Upper lobe of right lung (tissue), 1 donor: ENCODE results near the gene WWP2. TPM values are rescaled to one million over a fixed set of nuclear protein-coding genes. Genes with fewer than 3 reads are reported as not detected.

Source experiments
- ATAC-seq: fragments of 200-7000 bp; cut with Tn5 transposase; one replicate; pipeline ENCODE4 v1.9.1; 2020; ENCODE audit warnings: mild to moderate bottlenecking, moderate library complexity
- DNase-seq: peaks from one replicate; pipeline ENCODE4 v3.0.0-alpha.2; 2020
- H3K27ac ChIP-seq: fragments of 200-600 bp; one replicate; pipeline ENCODE4 v1.8.0; 2022
- H3K27me3 ChIP-seq: fragments of 200-600 bp; one replicate; pipeline ENCODE4 v1.8.0; 2022; ENCODE audit warnings: mild to moderate bottlenecking
- H3K36me3 ChIP-seq: fragments of 200-600 bp; one replicate; pipeline ENCODE4 v1.8.0; 2022
- H3K4me1 ChIP-seq: fragments of 200-600 bp; one replicate; pipeline ENCODE4 v1.8.0; 2022
- H3K4me3 ChIP-seq: fragments of 200-600 bp; one replicate; pipeline ENCODE4 v1.8.0; 2022; ENCODE audit warnings: mild to moderate bottlenecking
- H3K9me3 ChIP-seq: fragments of 200-600 bp; one replicate; pipeline ENCODE4 v1.8.0; 2022
- intact Hi-C: fragments of 100-400 bp; cut with DNase I; formaldehyde crosslinking; loops from one replicate; pipeline ENCODE4 v1.11.0; 2022
- total RNA-seq: library from RNA; stranded (reverse); fragmentation: NEBNext Ultra II Directional; extraction: Animal tissue kit (Norgen Biotek cat#: 25700); gene quantifications from one replicate; pipeline ENCODE4 v1.2.1, GENCODE V29; 2021
- TF ChIP-seq, protein P1 (sequence below): fragments of 200-600 bp; IDR thresholded peaks from one replicate; pipeline ENCODE4 v1.8.0; 2022; ENCODE audit warnings: antibody characterized with exemption
- donor health status: DM: no; HTN: yes; CAD: no; lungs with severe emphysema.

The WWP2 gene
- total RNA-seq, 1 donor from 2014 or later: 71.9 TPM

DNA sequence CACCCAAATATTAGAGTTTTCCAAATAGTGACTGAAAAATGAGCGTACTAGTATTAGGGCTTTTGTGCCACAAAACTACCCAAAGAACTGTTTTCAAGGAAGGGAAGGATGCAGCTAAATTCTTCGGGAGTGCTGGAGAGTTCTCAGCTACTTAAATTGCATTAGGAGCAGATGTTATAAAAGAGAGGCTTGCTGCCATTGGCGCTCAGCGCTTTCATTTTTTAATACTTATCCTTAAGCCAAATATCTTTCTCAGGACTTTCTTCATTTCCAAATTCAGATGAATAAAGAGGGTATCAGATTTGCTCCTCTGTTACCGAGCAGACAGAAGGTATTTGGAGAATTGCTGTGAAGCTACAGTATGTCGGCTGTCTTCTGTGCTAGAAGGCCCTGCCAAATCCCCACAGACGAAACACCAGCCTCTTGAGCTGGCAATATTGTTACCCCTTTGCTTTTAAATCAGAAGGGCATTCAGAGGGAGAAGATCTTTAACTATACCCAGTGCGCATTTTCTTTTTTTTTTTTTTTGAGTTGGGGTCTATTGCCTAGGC, 141.8 kb downstream of the WWP2 start:
- H3K9me3 ChIP-seq: no peaks in the 10 kb centered on the region
- H3K4me3 ChIP-seq: no peak overlapping the region
- no peak for DNase-seq
- no peaks in the 10 kb centered on the region for H3K4me1 ChIP-seq
- ATAC-seq: no peak
- TF ChIP-seq, protein P1, sequence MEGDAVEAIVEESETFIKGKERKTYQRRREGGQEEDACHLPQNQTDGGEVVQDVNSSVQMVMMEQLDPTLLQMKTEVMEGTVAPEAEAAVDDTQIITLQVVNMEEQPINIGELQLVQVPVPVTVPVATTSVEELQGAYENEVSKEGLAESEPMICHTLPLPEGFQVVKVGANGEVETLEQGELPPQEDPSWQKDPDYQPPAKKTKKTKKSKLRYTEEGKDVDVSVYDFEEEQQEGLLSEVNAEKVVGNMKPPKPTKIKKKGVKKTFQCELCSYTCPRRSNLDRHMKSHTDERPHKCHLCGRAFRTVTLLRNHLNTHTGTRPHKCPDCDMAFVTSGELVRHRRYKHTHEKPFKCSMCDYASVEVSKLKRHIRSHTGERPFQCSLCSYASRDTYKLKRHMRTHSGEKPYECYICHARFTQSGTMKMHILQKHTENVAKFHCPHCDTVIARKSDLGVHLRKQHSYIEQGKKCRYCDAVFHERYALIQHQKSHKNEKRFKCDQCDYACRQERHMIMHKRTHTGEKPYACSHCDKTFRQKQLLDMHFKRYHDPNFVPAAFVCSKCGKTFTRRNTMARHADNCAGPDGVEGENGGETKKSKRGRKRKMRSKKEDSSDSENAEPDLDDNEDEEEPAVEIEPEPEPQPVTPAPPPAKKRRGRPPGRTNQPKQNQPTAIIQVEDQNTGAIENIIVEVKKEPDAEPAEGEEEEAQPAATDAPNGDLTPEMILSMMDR: no peak
- H3K36me3 ChIP-seq: peaks cover 22% of the 10 kb centered on the region
- intact Hi-C loops: no loop called here
- no peaks in the 10 kb centered on the region for H3K27me3 ChIP-seq
- no peak overlapping the region for H3K27ac ChIP-seq

DNA sequence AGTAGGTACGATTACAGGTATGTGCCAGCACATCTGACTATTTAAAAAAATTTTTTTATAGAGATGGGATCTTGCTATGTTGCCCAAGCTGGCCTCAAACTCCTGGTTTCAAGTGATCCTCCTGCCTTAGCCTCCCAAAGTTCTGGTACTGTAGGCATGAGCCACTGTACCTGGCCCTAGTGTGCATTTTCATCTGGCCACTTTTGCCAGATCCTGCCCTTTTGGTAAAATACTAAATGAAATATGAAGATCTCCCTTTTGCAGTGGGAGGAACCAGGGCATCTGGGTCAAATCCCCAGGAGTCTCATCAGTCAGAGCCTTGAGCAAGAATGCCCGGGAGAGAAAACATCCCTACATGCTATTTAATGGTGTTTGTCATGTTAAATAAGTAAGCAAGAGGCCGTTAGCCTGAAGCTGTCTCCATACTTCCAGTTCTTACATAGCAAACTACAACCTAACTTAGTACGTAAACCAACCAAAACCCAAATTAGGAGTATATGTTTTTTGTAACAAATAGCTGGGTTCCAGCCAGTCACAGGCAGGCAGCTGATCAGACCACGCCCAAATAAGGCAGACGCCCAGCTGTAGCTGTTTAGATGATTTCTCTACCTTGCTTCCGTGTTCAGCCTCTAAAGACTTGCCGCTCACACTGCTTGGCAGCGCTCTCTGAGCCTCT, 142.5 kb downstream of the WWP2 start:
- peak; percentile 74 for ATAC-seq
- no peak for DNase-seq
- Histone ChIP-seq H3K36me3 (peaks cover 29% of the 10 kb centered on the region), H3K4me3 (no peak overlapping the region), H3K9me3 (no peaks in the 10 kb centered on the region), H3K27ac (no peak overlapping the region), H3K4me1 (no peaks in the 10 kb centered on the region), H3K27me3 (no peaks in the 10 kb centered on the region)
- intact Hi-C loops: no loop called here
- TF ChIP-seq, protein P1: no peak

DNA sequence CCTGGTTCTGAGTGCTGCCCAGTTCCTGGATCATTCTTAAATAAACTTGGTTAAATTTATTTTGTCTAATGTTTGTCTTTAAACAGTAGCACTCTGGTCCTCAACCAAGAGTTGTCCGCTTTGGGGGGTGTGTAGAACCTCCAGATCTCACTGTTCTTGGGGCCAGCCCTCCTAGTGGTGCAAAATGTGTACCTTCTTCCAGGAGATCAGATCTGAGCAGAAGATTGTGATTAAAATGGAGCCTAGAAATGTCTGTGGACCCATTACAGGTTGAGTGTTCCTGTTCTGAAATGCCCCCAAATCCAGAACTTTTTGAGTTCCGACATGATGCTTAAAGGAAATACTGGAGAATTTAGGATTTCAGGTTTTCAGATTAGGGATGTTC, 143.0 kb downstream of the WWP2 start:
- H3K27ac ChIP-seq: no peak overlapping the region
- H3K4me3 ChIP-seq: no peak overlapping the region
- TF ChIP-seq, protein P1: no peak
- no peaks in the 10 kb centered on the region for H3K9me3 ChIP-seq
- intact Hi-C loops: no loop called here
- ATAC-seq: no peak
- H3K27me3 ChIP-seq: no peaks in the 10 kb centered on the region
- peaks cover 32% of the 10 kb centered on the region for H3K36me3 ChIP-seq
- DNase-seq: no peak
- H3K4me1 ChIP-seq: no peaks in the 10 kb centered on the region

DNA sequence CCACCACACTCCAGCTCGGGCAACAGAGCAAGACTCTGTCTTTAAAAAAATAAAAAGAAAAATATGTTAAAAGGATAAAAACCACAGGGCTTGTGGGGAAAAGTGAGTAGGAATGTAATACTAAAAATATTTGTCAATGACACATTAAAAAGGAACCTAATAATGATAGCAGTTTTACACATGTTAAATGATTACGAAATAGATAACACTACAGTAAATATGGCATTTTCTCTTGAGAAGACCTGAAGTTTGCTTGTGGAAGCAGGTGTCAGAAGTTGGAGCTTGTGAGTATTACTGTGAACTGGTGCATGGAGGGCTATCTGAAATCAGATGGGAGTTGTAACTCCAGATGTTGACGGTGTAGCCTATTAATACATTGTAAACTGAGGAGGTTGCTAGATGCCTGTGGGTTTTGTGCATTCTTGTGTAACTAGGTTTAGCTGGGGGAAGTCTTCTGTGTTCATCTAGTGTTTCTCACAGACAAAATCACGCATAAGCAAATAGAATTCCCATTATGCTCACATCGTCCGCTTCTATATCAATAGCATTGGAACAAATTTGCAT, 144.8 kb downstream of the WWP2 start:
- no peaks in the 10 kb centered on the region for H3K27me3 ChIP-seq
- DNase-seq: no peak
- TF ChIP-seq, protein P1: no peak
- H3K4me3 ChIP-seq: no peak overlapping the region
- no peak overlapping the region for H3K27ac ChIP-seq
- no peak for ATAC-seq
- no peaks in the 10 kb centered on the region for H3K4me1 ChIP-seq
- H3K9me3 ChIP-seq: no peaks in the 10 kb centered on the region
- intact Hi-C loops: no loop called here
- H3K36me3 ChIP-seq: peaks cover 46% of the 10 kb centered on the region

DNA sequence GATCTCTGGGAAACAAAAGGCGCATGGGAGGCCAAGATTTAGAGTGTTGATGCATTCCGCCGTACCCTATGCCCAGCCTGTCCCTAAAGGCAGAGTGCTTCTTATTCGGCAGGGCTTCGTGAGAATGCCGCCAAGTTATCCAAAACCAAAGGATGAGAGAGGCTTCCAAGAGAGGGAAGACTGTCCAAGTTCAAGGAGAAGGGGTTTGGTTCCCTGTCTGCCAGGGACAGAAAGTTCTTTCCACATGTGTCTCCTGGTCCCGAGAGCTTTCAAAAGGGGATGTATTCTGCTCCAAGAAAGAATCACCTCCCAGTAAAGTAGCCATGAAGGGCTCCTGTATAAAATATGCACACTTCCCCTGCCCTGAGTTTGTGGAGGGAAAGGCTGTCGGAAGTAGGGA, 146.9 kb downstream of the WWP2 start:
- no peak overlapping the region for H3K4me3 ChIP-seq
- peaks cover 35% of the 10 kb centered on the region for H3K36me3 ChIP-seq
- H3K9me3 ChIP-seq: no peaks in the 10 kb centered on the region
- no peak overlapping the region for H3K27ac ChIP-seq
- TF ChIP-seq, protein P1: no peak
- no peaks in the 10 kb centered on the region for H3K4me1 ChIP-seq
- DNase-seq (no peak), ATAC-seq (no peak)
- intact Hi-C loops: no loop called here
- no peaks in the 10 kb centered on the region for H3K27me3 ChIP-seq
